ENCODE measurements around the gene GLO1. TPM values are rescaled to one million over a fixed set of nuclear protein-coding genes. Genes with fewer than 3 reads are reported as not detected.

GLO1 gene
- total RNA-seq, 1 experiment from 2014 or later = 188 TPM

DNA sequence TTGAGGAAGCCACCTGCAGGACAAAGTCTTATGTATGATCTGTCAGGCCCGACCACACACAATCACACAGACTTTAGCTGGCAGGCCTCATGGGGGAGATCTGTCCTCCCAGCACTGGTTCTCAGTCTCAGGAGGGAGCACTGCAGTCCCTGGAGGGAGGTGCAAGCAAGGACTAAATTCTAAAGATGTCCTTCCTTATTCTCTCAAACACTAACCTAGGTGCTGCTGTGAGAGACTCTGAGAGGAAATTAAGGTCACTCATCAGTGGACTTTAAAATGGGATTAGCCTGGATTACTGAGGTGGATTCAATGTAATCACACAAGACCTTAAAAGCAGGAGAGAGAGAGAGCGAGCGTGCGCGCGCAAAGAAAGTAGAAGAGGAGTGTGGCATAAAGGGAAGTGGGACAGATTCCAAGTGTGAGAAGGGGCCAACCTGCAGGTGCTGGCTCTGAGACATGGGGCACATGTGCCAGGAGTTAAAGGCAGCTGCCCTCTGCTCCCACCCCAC lies 14.3 kb downstream of the GLO1 start:
- H3K79me2 ChIP-seq (ENCODE audit: insufficient read depth, low read length) = no peaks in the 10 kb centered on the region
- no peak for DNase-seq

More for the DNA sequence above, 14.3 kb downstream of the GLO1 start:
- Histone ChIP-seq H3K9ac (ENCODE audit: extremely low read depth, insufficient read length, low read length) (no peak overlapping the region), H3K79me1 (ENCODE audit: insufficient read depth, low read depth, low read length, poor library complexity, severe bottlenecking) (peaks cover 14% of the 10 kb centered on the region), H2AFZ (ENCODE audit: low read length) (no peak overlapping the region), H3K27me3 (ENCODE audit: insufficient read depth, low read length) (no peaks in the 10 kb centered on the region), H4K20me1 (ENCODE audit: control insufficient read depth, insufficient read depth, insufficient read length) (no peaks in the 10 kb centered on the region), H3K4me2 (ENCODE audit: insufficient read depth, insufficient read length, low read length) (no peak overlapping the region), H3K18ac (ENCODE audit: insufficient read length, low read depth, low read length) (no peak overlapping the region), H3K23ac (ENCODE audit: insufficient read length, low read depth, low read length) (no peak overlapping the region), H3K9me3 (ENCODE audit: control insufficient read depth, low read depth, low read length) (no peaks in the 10 kb centered on the region), H3K4ac (ENCODE audit: low read depth, low read length) (no peak overlapping the region), H2BK20ac (ENCODE audit: low read depth, low read length, poor library complexity, severe bottlenecking) (no peak overlapping the region), H2BK5ac (ENCODE audit: insufficient read length, low read length) (no peak overlapping the region), H2BK120ac (ENCODE audit: low read depth, low read length, poor library complexity, severe bottlenecking) (no peak overlapping the region), H3K23me2 (ENCODE audit: insufficient read length, low read depth, low read length, poor library complexity, severe bottlenecking) (no peaks in the 10 kb centered on the region), H3T11ph (ENCODE audit: low read length) (no peak overlapping the region), H4K5ac (ENCODE audit: insufficient read length, low read depth, low read length) (no peak overlapping the region), H3K4me1 (ENCODE audit: insufficient read depth, low read length) (no peaks in the 10 kb centered on the region), H3K14ac (ENCODE audit: insufficient read depth, low read length) (no peak overlapping the region), H2AK5ac (ENCODE audit: insufficient read length, low read length) (no peak overlapping the region), H2BK12ac (ENCODE audit: insufficient read length, low read depth, low read length) (no peak overlapping the region), H4K91ac (ENCODE audit: insufficient read length, low read depth, low read length) (no peak overlapping the region), H3K56ac (ENCODE audit: insufficient read length, low read depth, low read length) (no peak overlapping the region), H2BK15ac (ENCODE audit: low read depth, low read length) (no peak overlapping the region), H4K8ac (replicated peaks; ENCODE audit: insufficient read length, low read depth, low read length) (no peak overlapping the region), H3K27ac (ENCODE audit: insufficient read length, low read depth, low read length) (no peak overlapping the region)
- no CpG with 5 or more reads among the region's 6 CpGs for WGBS (ENCODE audit: extremely low coverage, insufficient read length, low lambda C conversion rate)
- H3K4me1 Mint-ChIP-seq = peaks cover 9% of the 10 kb centered on the region in 2 experiments; a peak in 3 of 4 replicates
- no peaks in the 10 kb centered on the region for H3K27me3 Mint-ChIP-seq (ENCODE audit: low read depth)
- no peaks in the 10 kb centered on the region for H3K9me3 Mint-ChIP-seq
- H3K4me3 Mint-ChIP-seq = no peak overlapping the region
- peak overlapping the region; percentile 49 to 82 (median 78); a peak in 5 of 7 replicates for H3K27ac Mint-ChIP-seq
- peaks cover 10 to 25% (median 22%) of the 10 kb centered on the region in 3 experiments for H3K36me3 Mint-ChIP-seq (ENCODE audit: insufficient read depth in 1 of 3, low read depth in 3 of 3)
- TF ChIP-seq, protein P1, sequence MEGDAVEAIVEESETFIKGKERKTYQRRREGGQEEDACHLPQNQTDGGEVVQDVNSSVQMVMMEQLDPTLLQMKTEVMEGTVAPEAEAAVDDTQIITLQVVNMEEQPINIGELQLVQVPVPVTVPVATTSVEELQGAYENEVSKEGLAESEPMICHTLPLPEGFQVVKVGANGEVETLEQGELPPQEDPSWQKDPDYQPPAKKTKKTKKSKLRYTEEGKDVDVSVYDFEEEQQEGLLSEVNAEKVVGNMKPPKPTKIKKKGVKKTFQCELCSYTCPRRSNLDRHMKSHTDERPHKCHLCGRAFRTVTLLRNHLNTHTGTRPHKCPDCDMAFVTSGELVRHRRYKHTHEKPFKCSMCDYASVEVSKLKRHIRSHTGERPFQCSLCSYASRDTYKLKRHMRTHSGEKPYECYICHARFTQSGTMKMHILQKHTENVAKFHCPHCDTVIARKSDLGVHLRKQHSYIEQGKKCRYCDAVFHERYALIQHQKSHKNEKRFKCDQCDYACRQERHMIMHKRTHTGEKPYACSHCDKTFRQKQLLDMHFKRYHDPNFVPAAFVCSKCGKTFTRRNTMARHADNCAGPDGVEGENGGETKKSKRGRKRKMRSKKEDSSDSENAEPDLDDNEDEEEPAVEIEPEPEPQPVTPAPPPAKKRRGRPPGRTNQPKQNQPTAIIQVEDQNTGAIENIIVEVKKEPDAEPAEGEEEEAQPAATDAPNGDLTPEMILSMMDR (conservative IDR thresholded peaks at IDR 0.05) = no peak; the same call in 2 of the 3 replicates
